ENCODE results near the gene PLRG1.

PLRG1 gene

GRCh38 chr4:154516318-154517029 lies 33.7 kb downstream of the PLRG1 start:
- DNase-seq: no peak

GRCh38 chr4:154511981-154512380 lies 38.2 kb downstream of the PLRG1 start:
- DNase-seq: no peak

DNA sequence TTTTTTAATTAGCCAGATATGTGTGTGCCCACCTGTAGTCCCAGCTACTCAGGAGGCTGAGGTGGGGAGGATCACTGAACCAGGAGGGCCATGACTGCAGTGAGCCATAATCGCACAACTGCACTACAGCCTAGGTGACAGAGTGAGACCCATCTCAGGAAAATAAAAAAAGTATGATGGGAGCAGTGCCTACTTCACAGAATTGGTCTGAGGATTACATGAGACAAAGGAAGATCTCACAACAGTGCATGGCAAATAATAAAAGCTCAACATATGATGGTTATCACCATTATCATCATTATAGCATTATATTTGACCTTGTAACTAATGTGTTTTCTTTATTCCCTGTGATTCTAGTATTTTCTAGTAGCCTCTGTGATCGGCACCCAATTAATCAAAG lies 38.7 kb downstream of the PLRG1 start:
- no peak for DNase-seq

DNA sequence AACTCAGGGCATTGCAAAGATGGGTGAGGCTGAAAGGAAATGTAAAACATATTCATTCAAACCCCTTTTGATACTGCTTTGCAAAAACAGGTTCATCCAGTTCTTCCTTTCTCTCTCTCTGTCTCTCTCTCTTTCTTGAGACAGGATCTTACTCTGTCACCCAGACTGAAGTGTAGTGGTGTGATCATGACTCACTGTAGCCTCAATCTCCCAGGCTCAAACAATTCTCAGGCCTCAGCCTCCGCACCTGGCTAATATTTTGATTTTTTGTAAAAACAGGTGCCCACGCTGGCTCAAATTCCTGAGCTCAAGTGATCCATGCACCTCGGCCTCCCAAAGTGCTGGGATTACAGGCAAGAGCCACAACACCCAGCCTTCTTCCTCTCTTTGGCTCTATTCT lies 43.0 kb downstream of the PLRG1 start:
- DNase-seq: no peak

- no peak for DNase-seq
Observed at GRCh38 chr4:154506253-154506652, 43.9 kb downstream of the PLRG1 start.

DNA sequence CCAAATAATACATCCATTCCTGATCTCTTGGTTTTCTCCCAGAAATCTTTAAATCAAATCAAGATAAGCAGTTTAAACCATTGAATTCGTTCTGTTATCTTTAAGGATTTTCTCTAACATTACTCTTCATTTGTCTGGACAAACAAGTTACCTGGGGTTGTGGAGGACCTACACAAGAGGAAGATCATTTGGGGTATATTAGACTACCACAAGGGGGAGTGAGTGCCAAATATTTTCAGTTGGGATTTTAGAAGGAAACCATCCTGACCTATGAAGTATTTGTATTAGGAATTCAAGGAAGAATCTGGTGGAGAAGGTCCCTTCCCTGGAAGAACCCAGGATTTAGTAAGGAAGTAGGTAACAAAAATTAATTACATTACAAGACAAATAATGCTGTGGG lies 46.6 kb downstream of the PLRG1 start:
- DNase-seq: no peak

DNA sequence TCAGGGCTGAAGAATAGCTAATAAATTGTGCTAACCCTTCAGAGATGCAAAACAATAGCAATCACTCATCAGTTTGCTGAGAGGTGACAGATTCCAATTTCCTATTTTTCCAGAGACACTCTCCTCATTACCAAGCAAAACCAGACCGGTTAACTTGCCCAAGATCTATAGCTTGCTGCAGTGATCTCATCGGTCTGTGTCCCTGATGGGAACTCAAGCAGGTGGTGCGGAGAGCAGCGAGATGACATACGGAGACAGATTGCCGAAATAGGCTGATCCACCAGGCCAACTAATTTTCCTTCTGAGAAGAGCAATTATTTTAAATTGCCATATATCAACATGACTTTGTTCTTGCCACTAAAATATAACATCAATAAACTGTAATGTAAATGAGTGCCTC lies 48.1 kb downstream of the PLRG1 start:
- no peak for DNase-seq

DNA sequence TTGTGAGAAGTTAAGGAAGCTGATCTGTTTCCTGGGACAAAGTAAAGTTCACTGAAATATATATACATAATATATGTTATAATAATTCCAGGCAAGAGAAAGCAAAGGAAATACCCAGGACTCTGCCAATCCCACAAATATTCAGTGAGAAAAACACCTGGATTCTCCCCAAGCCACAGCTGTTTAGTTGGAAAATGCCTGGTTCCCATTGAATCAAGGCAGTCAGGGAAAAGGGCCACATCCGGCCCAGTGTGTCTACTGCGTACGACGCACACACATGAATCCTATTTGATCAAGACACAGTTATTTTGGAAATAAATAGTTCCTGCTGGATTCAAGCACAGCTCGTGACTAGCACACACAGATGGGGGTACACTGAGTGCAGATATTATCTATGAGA lies 52.3 kb downstream of the PLRG1 start:
- DNase-seq: no peak

DNA sequence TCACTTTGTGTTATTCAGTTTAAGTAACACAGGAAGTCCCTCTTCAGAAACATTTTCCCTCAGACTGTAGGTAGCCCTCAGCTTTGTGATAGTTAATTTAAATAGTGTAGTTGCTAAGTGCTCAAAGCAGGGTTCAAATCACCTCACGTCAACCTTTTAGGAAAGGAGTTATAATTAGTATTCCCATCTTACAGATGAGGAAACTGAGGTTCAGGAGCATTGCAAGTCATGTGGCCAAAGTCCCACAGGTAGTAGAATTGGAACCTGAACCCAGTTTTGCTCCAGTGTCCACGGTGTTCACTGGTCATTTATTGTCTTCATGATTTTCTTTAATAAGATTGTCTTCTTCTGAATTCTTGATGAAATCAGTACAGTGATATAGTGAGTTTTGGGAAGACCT lies 54.3 kb downstream of the PLRG1 start:
- no peak for DNase-seq

GRCh38 chr4:154492288-154492687 lies 57.9 kb downstream of the PLRG1 start:
- DNase-seq: no peak

GRCh38 chr4:154491341-154492271 lies 58.6 kb downstream of the PLRG1 start, which contains the start of gene DCHS2:
TSS of gene DCHS2 (minus strand) at chr4:154491799. CDS start at chr4:154491355, 444 bp downstream.
- DNase-seq: no peak

DNA sequence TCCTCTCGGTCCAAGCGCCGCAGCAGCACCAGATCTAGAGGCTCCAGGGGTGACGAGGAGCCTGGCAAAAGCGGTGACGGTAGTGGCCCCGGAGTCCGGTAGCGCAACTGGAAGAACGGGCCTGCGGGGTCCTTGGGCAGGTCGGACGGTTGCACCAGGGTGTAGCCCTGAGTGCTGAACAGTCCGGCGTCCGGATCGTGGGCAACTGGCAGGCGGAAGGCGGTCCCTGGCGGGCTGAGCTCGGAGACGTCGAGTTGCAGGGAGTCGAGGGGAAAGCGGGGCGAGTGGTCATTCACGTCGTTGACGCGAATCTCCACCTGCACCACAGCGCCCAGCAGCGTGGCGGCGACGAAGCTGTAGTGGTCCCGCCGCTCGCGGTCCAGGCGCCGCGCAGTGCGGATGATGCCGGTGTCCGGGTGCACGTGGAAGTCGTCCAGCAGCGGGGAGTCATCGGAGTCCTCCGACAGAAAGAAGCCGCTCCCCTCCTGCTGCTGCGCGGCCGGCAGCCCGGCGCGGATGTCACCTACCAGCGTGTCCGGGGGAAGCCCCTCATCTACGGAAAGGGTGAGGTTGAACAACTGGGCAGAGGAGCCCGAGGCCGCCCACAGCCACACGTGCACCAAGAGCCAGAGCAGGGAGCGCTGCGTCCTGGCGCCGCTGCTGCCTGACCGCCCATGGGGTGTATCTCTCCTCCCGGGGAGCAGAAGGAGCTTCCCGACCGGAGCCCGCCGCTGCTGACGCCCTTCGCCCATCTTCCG lies 59.4 kb downstream of the PLRG1 start:
- DNase-seq: no peak

DNA sequence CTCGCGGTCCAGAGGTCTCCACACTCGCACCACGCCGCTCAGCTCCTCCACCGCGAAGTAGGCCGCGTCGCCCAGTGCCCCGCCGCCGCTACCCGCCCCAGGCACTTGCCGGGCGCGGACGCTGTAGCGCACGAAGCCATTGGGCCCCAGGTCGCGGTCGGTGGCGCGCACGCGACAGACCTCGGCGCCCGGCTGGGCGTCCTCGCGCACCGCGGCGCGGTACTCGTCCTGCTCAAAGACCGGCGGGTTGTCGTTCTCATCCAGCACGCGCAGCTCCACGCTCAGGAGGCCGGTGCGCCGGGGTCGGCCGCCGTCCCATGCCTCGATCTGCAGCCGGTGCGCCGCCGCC lies 60.0 kb downstream of the PLRG1 start:
- no peak for DNase-seq

DNA sequence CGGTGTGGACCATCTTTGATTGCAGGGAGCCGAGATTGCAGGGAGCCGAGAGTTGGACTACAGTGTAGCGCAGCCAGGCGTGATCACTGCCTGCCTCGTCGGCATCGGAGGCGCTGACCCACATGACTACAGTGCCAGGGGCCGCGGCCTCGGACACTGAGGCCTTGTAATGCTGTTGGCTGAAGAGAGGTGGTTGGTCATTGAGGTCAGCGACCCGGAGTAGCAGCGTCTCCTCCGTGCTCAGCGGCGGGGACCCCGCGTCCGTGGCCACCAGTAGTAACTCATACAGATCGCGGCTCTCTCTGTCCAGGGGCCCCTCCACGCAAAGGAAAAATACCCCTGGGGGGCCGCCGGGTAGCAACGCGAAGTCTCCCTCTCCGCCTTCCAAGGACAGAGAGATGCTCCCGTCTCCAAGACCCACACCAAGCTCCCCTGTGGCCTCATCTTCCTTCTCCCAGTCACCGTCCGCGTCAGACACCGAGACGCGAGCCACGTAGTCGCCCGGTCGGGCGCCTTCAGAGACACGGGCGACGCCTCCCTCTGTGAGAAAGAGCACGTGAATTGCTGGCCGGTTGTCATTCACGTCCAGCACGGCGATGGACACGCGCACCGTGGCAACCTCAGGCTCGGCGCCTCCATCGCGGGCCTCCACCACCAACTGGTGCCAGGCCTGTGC lies 60.5 kb downstream of the PLRG1 start:
- DNase-seq: no peak

GRCh38 chr4:154487145-154487544 lies 63.1 kb downstream of the PLRG1 start:
- DNase-seq: no peak

GRCh38 chr4:154485127-154485773 lies 65.0 kb downstream of the PLRG1 start:
- no peak for DNase-seq

Measured in CD4-positive, alpha-beta T cell treated with Interleukin-15 for 1 hour (primary cell).